Keratinocyte (primary cell): ENCODE measurements around the gene U2SURP.

ENCODE experiments used
- EZH2 ChIP-seq: IDR thresholded peaks from one replicate; pipeline ENCODE4 v1.6.1; 2012; ENCODE audit warnings: inconsistent platforms, mild to moderate bottlenecking, low read length, moderate library complexity
- TF ChIP-seq, protein P1 (sequence below), 3 experiments: IDR thresholded peaks in 1 of 3; conservative IDR thresholded peaks in 1 of 3; optimal IDR thresholded peaks in 1 of 3; 2 replicates in 2 of 3; 3 replicates in 1 of 3; pipeline versions ENCODE3 to v1.5.1; 2011; ENCODE audit warnings: low read length in 3 of 3, mild to moderate bottlenecking in 3 of 3, moderate library complexity in 2 of 3, control low read depth in 1 of 3, inconsistent platforms in 1 of 3; ENCODE audit not compliant: insufficient read depth in 2 of 3; ENCODE audit errors: extremely low read depth in 1 of 3

DNA sequence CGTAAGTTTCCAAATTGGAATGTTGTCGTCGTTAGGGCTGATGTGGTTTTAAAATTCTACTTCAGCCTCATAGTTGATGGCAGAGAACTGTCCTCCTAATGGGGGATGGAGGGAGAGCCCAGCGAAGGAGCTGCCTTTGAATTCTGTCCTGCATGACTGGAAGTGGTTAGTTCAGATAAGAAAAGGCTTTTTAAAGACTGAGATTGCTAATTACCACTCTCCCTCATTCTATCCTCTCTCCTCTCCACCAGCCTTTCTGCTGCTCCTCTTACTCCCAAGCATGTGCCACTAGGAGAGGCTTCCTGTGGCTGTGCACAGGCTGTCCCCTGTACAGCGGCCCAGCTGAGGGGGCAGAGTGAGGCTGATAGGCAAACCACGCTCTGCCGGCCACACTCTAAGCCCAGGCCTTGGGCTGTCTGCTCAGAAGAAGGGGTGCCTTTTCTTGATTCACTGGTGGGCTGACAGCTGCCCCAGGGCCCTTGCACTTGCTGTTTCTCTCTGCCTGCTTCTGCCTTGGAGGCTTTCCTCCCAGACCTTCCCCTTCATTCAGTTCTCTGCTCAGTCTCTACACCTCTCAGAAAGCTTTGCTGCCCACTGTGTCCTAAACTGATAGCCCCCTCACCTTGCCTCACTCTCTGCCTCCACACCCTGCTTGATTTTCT, 29.1 kb upstream of the U2SURP start:
- TF ChIP-seq, protein P1, sequence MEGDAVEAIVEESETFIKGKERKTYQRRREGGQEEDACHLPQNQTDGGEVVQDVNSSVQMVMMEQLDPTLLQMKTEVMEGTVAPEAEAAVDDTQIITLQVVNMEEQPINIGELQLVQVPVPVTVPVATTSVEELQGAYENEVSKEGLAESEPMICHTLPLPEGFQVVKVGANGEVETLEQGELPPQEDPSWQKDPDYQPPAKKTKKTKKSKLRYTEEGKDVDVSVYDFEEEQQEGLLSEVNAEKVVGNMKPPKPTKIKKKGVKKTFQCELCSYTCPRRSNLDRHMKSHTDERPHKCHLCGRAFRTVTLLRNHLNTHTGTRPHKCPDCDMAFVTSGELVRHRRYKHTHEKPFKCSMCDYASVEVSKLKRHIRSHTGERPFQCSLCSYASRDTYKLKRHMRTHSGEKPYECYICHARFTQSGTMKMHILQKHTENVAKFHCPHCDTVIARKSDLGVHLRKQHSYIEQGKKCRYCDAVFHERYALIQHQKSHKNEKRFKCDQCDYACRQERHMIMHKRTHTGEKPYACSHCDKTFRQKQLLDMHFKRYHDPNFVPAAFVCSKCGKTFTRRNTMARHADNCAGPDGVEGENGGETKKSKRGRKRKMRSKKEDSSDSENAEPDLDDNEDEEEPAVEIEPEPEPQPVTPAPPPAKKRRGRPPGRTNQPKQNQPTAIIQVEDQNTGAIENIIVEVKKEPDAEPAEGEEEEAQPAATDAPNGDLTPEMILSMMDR (optimal IDR thresholded peaks at IDR 0.05 in 1 of 3, IDR thresholded peaks at IDR 0.05 in 1 of 3, conservative IDR thresholded peaks at IDR 0.05 in 1 of 3; ENCODE audit: extremely low read depth in 1 of 3, insufficient read depth in 2 of 3, low read length in 3 of 3) = no peak
- TF ChIP-seq EZH2 = no peak
